Stimulated activated CD4-positive, alpha-beta T cell treated with anti-CD3 and anti-CD28 coated beads, Interleukin-15, amount 100 ng/mL, for 1 hour (primary cell): Measurements from ENCODE around the gene PREP.
"Not testable (repeated sequence)": the region's sequence is repeated elsewhere in the genome, so short reads cannot be mapped to it uniquely, and the experiment has no call there.

ENCODE experiments used
- DNase-seq, 2 donors: peaks; one replicate each; pipeline ENCODE4 v3.0.0-alpha.2; 2020; ENCODE audit warnings: low read depth in 1 of 2, low spot score in 1 of 2

The PREP gene

GRCh38 chr6:105270511-105270910, 132.4 kb downstream of the PREP start:
- DNase-seq: no peak

GRCh38 chr6:105269390-105269789, 133.5 kb downstream of the PREP start:
- no peak for DNase-seq

- no peak for DNase-seq
Measured at GRCh38 chr6:105263685-105264610, 138.9 kb downstream of the PREP start.

- DNase-seq: no peak
Measured at GRCh38 chr6:105259913-105260889, 142.7 kb downstream of the PREP start.

GRCh38 chr6:105258816-105259215, 144.1 kb downstream of the PREP start:
- DNase-seq: no peak

- no peak for DNase-seq
Measured at GRCh38 chr6:105257340-105257739, 145.5 kb downstream of the PREP start.

- no peak for DNase-seq
Measured at GRCh38 chr6:105256619-105257018, 146.3 kb downstream of the PREP start.

GRCh38 chr6:105253787-105254186, 149.1 kb downstream of the PREP start:
- no peak for DNase-seq

- no peak for DNase-seq
Measured at GRCh38 chr6:105251689-105252088, 151.2 kb downstream of the PREP start.

- DNase-seq: no peak
Measured at GRCh38 chr6:105250533-105250932, 152.3 kb downstream of the PREP start.

GRCh38 chr6:105243487-105243886, 159.4 kb downstream of the PREP start:
- DNase-seq: no peak

GRCh38 chr6:105235155-105235554, 167.7 kb downstream of the PREP start:
- no peak for DNase-seq

- not testable (repeated sequence) for DNase-seq
Measured at GRCh38 chr6:105231771-105232170, 171.1 kb downstream of the PREP start.
